NB4 (cell line): ENCODE data around the gene KCNS1.

Experiments
- DNase-seq: peaks from one replicate; pipeline ENCODE4 v3.0.0; 2010; ENCODE audit warnings: low read depth
- H3K4me3 ChIP-seq: one replicate; pipeline ENCODE4 v1.5.1; 2011; ENCODE audit warnings: mild to moderate bottlenecking, low read depth, low read length, moderate library complexity
- MYC ChIP-seq: IDR thresholded peaks from 2 replicates; pipeline ENCODE4 v1.6.1; 2011; ENCODE audit warnings: low read depth, low read length
- POLR2A ChIP-seq: IDR thresholded peaks from 2 replicates; pipeline ENCODE4 v1.6.1; 2011; ENCODE audit warnings: mild to moderate bottlenecking; ENCODE audit not compliant: insufficient read length; ENCODE audit errors: extremely low read depth
- TF ChIP-seq, protein P1 (sequence below): IDR thresholded peaks from one replicate; pipeline ENCODE4 v1.5.1; 2012; ENCODE audit warnings: low read depth, low read length
- TF ChIP-seq, protein P2 (sequence below): IDR thresholded peaks from 2 replicates; pipeline ENCODE4 v1.6.1; 2011; ENCODE audit warnings: low read depth, low read length

KCNS1 gene

DNA sequence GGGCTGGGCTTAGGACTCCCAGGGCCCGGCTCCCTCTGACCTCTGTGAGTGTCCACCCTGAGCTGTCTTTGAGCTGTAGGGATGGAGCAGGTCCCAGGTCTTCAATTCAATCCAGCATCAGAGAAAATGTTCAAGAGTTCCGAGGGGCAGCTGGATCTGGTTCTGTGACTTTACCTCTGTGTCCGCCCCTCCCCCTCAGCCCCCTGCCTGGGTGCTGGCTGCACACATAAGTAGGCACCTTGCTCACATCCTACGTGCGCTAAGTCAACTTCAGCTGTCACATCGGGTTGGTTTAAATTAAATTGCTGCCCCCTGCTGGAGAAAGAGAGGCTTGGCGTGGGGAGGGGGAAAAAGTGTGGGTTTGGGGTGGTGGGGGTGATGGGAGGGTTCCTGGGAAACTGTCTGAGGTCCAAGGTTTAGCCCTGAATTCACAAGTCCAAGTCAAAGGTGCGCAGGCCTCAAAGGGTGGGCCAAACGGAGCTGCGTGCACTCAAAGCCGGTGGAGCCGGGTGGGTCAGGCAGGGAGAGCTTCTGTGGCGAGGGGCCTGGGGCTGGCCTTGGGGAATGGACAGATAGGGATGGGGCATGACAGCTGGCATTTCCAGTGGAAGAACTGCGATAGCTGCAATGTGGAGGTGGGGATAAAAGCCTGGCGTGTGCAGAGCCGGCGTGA is 11.0 kb upstream of the KCNS1 start:
- peak; percentile 55 for DNase-seq
- TF ChIP-seq, protein P1, sequence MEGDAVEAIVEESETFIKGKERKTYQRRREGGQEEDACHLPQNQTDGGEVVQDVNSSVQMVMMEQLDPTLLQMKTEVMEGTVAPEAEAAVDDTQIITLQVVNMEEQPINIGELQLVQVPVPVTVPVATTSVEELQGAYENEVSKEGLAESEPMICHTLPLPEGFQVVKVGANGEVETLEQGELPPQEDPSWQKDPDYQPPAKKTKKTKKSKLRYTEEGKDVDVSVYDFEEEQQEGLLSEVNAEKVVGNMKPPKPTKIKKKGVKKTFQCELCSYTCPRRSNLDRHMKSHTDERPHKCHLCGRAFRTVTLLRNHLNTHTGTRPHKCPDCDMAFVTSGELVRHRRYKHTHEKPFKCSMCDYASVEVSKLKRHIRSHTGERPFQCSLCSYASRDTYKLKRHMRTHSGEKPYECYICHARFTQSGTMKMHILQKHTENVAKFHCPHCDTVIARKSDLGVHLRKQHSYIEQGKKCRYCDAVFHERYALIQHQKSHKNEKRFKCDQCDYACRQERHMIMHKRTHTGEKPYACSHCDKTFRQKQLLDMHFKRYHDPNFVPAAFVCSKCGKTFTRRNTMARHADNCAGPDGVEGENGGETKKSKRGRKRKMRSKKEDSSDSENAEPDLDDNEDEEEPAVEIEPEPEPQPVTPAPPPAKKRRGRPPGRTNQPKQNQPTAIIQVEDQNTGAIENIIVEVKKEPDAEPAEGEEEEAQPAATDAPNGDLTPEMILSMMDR = peak; percentile 52
- TF ChIP-seq MYC (no peak), POLR2A (no peak)
- TF ChIP-seq, protein P2, sequence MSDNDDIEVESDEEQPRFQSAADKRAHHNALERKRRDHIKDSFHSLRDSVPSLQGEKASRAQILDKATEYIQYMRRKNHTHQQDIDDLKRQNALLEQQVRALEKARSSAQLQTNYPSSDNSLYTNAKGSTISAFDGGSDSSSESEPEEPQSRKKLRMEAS = no peak
- no peak overlapping the region for H3K4me3 ChIP-seq

DNA sequence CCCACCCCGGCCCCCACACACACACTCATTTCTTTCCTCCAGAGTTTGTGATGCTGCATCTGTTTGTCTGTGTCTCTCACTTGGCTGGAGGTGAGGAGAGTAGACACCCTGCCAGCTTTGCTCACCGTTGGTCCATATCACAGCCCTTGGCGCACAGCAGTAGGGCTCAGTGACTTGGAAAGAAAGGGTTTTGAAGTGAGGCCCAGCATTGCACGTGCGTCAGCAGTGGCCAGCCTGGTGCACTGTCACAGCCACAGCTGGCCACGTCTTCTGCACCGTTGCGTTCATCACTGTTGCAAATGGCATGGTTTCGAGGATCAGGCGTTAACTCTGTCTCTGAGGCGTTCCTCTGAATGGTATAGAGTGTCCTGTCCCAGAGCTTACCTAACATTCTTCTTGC is 10.4 kb upstream of the KCNS1 start:
- no peak for DNase-seq
- no peak overlapping the region for H3K4me3 ChIP-seq
- TF ChIP-seq, protein P1 = no peak
- TF ChIP-seq MYC = no peak
- TF ChIP-seq POLR2A = no peak
- TF ChIP-seq, protein P2 = no peak

DNA sequence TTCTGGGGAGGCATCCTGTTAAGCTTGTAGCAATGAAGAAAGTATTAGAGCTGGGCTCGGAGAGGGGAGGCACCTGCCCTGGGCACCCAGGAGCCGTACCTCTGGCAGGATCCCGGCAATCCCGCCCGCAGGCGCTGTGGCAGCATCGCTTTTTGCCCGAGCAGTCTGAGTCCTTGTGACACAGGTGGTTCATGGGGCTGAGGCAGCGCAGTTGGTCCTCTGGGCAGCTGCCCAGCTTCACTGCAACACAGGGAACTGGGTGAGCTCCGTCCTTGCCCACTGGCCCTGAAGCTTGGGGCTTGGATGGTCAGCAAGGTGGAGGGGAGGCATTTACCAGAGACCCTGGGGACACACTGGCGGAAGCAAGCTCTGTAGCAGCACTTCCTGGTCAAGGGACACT is 9.4 kb upstream of the KCNS1 start:
- no peak overlapping the region for H3K4me3 ChIP-seq
- TF ChIP-seq, protein P1 = no peak
- no peak for TF ChIP-seq POLR2A
- TF ChIP-seq, protein P2 = no peak
- TF ChIP-seq MYC = no peak
- no peak for DNase-seq

DNA sequence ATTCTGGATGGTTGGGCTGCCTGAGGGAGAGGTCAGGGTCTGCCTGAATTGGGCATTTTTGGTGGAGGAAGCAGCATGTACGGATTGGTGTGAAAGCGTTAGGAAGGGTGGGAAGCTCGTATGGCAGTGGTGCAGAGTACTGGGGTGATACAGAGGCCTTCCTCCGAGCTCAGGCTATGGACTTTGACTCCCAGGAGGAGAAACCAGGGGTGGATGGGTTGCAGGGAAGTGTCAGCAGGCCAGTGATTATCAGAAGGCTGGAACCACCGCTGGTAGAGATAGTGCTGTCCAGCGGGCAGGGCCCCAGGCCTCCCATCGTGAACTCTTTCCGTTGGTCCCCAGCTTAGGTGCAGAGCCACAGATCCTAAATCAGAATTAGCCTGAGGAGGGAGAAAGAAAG is 8.7 kb upstream of the KCNS1 start:
- no peak overlapping the region for H3K4me3 ChIP-seq
- TF ChIP-seq, protein P2 = no peak
- TF ChIP-seq POLR2A (no peak), MYC (no peak)
- TF ChIP-seq, protein P1 = no peak
- DNase-seq = no peak

DNA sequence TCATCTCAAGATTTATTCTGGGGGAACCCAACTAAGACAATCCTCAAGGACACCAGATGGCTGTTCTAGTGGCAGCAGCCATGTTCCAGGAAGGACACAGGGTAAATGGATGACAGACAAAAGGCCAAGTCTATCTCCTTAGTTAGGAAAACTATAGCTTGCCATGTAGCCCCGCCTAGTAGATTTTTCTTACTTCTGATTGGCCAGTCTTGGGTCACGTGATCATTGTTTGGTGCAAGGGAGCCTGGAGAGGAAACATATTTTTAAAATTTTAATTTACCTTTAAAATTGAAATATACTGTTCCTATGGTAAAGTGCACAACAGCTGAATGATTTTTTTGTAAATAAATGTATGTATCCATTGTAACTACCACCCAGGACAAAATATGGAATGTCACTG is 4.4 kb upstream of the KCNS1 start:
- no peak for DNase-seq
- H3K4me3 ChIP-seq = no peak overlapping the region
- TF ChIP-seq MYC = no peak
- TF ChIP-seq, protein P1 = no peak
- TF ChIP-seq, protein P2 = no peak
- no peak for TF ChIP-seq POLR2A
